Activated naive CD8-positive, alpha-beta T cell treated with anti-CD3 and anti-CD28 coated beads, Interleukin-2, amount 50 U/mL, for 16 hours (primary cell): Measurements from ENCODE around the gene MCRIP2.

Experiments used
- DNase-seq: peaks from one replicate; pipeline ENCODE4 v3.0.0-alpha.2; 2020; ENCODE audit warnings: low read depth, low spot score

MCRIP2 gene

DNA sequence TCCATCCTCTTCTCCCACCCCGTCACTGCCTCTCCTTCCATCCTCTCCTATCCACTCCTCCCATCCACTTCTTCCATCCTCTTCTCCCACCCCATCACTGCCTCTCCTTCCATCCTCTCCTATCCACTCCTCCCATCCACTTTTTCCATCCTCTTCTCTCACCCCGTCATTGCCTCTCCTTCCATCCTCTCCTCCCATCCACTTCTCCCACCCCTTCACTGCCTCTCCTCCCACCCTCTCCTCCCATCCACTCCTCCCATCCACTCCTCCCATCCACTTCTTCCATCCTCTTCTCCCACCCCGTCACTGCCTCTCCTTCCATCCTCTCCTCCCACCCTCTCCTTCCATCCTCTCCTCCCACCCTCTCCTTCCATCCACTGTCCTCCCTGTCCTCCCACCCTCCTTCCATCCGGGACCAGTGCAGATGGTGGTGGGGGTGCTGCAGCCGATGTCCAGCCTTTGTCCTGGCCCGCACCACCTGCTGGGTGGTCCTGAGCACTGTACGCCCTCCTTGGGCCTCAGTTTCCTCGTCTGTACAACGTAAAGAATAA lies 9.7 kb upstream of the MCRIP2 start:
- no peak for DNase-seq

DNA sequence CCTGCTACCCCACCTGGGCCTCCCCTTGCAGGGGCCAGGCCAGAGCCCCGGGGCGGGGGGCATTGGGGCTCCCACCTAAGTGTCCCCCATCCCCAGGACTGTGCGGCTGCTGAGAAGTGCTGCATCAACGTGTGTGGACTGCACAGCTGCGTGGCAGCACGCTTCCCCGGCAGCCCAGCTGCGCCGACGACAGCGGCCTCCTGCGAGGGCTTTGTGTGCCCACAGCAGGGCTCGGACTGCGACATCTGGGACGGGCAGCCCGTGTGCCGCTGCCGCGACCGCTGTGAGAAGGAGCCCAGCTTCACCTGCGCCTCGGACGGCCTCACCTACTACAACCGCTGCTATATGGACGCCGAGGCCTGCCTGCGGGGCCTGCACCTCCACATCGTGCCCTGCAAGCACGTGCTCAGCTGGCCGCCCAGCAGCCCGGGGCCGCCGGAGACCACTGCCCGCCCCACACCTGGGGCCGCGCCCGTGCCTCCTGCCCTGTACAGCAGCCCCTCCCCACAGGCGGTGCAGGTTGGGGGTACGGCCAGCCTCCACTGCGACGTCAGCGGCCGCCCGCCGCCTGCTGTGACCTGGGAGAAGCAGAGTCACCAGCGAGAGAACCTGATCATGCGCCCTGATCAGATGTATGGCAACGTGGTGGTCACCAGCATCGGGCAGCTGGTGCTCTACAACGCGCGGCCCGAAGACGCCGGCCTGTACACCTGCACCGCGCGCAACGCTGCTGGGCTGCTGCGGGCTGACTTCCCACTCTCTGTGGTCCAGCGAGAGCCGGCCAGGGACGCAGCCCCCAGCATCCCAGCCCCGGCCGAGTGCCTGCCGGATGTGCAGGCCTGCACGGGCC lies 8.9 kb upstream of the MCRIP2 start:
- no peak for DNase-seq

DNA sequence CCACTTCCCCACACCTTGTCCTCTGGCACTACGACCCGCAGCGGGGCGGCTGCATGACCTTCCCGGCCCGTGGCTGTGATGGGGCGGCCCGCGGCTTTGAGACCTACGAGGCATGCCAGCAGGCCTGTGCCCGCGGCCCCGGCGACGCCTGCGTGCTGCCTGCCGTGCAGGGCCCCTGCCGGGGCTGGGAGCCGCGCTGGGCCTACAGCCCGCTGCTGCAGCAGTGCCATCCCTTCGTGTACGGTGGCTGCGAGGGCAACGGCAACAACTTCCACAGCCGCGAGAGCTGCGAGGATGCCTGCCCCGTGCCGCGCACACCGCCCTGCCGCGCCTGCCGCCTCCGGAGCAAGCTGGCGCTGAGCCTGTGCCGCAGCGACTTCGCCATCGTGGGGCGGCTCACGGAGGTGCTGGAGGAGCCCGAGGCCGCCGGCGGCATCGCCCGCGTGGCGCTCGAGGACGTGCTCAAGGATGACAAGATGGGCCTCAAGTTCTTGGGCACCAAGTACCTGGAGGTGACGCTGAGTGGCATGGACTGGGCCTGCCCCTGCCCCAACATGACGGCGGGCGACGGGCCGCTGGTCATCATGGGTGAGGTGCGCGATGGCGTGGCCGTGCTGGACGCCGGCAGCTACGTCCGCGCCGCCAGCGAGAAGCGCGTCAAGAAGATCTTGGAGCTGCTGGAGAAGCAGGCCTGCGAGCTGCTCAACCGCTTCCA lies 8.1 kb upstream of the MCRIP2 start:
- DNase-seq = no peak

DNA sequence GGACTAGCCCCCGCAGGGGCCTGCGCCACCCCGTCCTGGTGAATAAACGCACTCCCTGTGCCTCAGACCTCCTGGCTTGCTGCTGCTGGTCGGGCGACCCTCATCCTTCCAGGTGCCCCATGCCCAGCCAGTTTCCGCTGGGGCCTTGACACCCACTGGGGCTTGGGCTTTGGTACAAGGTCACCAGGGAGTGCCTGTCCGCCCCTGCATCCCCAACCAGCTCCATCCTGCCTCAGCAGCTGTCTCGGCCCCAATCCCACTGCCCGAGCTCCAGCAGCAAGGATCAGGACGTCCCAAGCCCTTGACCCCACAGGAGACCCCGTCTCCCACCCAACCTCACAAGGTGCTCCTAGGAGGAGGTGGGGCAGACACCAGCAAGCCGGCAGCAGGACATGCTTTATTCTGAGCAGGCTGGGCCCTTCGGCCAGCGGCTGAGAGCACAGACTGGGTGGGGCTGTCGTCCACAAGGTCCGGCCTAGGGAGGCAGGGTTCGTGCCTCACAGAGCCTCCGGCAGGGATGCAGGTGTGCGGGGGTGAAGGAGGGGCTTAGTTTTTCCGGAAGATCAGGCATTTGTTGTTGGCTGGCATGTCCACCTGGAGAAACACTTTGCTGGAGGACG lies 7.5 kb upstream of the MCRIP2 start:
- no peak for DNase-seq

DNA sequence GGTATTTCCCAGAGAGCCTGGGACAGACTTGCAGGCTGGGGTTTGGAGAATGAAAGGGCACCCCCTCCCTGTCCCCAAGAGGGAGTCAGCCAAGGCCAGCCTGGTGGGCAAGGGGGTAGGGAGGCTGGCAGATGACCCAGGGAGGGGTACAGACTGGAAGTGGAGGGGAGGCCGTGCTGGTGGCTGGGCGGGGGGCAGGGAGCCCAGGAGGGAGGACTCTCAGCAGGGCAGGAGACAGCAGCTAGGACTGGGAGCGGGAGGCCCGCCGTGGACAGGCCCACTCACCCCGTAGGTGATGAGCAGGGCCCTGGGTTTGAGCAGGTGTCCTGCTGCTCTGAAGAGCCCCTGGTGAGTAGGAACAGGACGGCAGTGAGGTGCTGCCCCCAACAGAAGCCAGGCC lies 6.6 kb upstream of the MCRIP2 start:
- no peak for DNase-seq

DNA sequence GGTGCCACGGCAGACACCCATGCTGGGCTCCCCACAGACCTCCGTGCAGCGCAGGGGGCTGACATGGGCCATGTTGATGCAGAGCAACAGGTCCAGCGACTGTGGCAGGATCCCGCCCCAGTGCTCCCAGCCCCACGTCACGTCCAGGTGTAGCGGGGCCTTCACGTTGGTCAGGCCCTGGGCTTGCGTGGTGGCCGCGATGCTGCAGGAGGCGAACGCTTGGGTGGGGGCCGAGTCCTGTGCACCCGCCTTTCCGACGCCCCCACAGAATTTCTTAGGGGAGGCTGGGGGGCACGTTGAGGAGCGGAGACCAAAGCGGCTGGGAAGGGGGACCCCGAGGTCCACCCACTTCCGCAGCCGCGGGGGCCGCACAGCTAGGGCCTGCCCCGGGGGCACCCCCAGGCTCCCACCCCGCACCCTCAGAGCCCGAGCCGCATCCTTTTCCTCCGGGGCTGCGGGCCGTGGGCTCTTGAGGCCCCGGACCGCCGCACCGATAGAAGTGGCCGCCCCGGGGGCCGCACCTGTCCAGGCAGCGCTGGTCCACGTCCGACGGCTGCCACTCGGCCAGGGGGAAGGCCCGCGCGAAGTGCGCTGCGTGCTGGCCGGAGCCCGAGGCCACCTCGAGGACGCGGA lies 5.9 kb upstream of the MCRIP2 start:
- DNase-seq = no peak

DNA sequence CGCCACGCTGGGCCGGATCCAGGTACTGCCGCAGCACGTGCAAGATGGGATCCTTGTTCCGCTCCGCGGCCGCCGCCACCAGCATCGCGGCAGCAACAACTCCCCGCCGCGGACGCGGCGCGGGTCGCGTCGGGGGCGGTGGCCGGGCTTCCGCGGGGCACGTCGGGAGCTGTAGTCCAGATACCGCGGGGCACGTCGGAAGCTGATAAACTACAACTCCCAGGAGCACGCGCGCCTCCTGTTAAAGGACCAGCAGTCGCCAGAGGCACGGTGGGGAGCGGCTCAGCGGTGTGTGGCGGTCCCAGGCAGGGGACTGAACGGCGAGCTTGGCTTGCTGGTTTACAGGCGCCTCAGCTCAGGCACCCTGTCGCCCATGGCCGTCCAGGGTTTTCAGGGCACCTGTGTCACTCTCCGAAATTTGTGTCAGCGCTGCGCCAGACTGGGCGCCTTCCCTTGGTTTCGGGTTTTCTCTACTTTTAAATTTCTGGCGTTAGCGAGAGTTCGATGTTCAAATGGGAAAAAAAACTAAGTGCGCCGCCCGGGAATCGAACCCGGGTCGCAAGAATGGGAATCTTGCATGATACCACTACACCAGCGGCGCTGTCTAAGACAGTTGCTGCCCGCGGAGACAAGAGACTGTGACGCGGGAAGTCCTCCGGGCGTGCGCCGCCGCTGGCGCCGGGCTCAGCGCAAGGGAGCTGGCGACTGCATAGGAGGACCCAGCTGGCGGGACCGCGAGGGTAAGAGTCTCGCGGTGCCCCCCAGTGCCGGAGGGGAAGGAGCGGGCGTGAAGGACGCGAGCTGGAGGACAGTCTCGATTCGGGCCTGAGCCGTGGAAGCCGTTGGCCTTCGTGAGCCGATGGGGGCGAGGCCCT lies 5.2 kb upstream of the MCRIP2 start, which contains the start of gene METTL26:
TSS of gene METTL26 (minus strand) at position 100 of the 875 bp plus-strand sequence. CDS start at position 85, 15 bp downstream.
- DNase-seq = peak; percentile 80

DNA sequence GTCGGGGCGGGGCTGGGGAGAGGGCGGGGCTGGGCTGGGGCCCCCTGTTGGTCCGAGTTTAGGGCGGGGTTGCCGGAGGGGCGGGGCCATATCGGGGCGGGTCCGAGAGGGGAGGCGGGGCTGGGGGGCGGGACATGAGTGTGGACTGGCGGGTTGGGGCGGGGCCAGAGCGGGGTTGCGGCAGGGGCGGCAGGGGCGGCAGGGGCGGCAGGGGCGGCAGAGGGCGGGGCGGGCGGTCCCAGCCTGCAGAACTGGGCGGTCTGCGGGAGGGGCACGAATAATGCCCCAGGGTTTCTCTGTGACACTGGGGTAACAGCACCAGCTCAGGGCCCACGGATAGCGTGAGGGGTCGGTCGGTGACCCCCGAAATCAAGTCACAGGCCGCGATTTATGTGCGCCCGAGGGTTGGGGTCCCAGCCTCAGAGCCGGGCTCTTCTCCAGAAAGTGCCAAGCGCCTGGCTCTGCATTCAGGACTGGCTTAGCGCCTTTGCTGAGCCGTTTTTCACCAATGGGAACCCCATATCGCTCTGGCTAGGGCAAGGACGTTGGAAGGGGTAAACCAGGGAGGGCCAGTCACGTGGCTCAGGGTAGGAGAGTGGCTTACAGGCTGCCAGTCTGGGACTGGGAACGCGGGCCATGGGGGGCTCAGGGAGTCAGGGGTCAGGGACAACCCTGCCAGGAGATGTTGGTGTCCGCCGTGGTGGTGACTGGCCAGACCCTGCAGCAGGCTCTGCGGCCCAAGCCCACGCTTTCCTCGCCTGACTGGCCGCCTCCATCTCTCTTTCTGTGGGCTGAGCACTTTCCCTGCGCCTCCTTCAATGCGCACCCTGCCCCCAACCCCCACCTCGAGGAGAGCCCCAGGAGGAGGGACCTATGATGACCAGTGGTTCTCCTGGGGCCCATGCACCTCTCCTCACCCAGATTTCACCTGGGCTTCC lies 4.3 kb upstream of the MCRIP2 start:
- peak; percentile 72 for DNase-seq

DNA sequence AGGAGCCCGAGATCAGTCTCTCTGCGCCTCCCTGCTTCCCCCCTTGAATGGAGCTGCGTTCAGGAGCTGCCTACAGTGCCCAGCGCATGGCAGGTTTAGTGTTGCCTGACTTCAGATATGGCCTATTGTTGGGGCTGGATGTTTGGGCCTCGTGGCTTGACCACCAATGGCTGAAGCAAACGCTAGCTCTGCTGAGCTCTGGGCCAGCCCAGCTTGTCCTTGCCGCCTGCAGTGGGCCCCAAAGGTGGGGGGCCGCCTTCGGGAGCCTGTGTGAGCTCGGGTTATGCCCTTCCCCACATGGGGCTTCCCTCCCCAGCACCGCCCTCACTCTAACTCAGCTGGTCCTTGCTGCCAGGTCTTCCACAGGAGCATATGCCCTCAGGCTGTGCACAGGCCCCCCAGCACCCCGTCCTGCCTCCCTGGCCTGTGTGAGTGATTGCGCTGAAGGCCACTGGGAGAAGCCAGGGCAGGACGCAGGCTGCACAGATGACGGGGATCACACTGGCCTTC lies 3.5 kb upstream of the MCRIP2 start:
- no peak for DNase-seq

DNA sequence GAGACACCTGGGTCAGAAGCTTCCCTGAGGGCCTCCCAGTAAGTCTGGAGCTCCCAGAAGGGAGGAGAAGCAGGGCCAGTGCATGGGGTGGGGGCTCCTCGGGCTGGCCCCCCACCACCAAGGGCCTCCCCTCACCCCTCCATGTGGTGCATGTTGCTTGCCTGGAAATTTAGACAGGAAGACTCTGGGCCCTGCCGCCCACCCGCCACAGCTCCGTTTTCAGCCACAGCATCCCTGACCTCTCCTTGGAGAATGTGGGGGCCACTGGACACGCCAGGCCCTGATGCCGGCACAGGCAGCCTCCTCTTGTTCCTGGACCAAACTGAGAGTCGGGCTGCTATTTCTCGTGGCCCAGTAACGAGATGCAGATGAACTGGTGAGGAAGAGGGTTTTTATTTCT lies 2.8 kb upstream of the MCRIP2 start:
- no peak for DNase-seq

DNA sequence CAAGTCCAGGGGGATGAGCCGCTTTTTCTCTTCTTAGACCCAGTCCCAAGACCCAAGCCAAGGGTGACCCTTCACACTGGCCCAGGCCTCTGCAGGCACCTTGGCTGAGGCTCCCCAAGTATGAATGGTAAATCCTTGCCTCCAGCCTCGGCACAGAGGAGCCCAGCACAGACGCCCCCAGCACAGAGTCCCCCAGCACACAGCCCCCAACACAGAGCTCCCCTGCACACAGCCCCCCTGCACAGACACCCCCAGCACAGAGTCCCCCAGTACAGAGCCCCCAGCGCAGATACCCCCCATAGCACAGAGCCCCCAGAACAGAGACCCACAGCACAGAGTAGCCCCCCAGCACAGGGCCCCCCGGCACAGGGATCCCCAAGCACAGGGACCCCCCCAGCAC lies 1.0 kb upstream of the MCRIP2 start:
- no peak for DNase-seq

DNA sequence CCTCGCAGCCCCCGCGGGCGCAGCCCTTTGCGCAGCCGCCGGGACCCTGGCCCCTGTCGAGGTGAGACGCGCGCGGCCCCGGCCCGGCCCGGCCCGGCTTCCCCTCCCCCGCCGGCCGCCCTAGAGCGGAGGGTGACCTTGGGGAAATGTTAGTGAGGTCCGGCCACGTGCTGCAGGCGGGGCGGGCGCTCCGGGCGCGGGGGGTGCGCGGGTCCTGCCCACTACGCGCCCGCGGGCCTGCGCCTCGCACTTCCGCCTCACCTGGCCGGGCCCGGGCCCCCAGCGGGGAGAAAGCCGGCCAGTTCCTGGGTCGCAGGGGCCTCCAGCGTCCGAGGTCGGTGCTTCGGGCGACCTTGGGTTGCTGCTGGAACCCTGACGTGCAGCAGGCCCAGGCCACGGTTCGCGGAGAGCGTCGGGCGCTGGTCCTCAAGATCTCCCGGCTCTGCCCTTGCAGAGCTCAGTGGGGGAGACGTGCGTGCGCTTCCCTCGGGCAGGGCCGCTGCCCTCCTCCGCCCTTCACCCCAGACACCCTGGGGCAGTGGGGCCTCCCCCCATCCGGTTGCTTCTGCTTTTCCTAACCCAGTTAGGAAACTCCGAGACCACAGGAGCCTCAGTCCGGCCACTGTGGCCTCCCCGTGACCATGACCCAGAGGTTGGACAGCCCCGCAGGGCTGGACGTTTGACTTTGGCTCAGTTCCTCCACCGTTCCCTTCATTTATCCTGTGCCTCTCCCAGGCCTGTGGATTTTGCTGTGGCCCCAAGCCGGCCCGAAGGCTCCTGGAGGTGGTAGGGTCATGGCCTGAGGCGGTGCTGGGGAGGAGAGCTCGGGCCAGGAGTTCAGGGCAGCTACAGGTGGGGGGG lies 791 bp downstream of the MCRIP2 start:
- DNase-seq = no peak

DNA sequence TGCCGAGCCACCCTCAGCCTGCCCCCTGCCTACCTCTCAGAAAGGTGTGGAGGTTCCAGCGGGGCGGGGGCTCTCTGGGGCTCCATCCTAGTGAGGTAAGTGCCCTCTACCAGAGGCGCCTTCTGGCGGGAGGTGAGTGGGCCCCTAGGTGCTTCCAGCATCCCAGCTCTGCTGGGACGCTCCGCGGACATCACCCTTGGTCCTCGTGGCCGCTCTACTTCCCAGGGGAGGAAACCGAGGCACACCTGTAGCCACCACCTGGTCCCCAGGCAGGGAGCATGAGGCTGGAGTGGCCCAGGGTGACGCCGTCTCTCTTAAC lies 1.4 kb downstream of the MCRIP2 start:
- no peak for DNase-seq

DNA sequence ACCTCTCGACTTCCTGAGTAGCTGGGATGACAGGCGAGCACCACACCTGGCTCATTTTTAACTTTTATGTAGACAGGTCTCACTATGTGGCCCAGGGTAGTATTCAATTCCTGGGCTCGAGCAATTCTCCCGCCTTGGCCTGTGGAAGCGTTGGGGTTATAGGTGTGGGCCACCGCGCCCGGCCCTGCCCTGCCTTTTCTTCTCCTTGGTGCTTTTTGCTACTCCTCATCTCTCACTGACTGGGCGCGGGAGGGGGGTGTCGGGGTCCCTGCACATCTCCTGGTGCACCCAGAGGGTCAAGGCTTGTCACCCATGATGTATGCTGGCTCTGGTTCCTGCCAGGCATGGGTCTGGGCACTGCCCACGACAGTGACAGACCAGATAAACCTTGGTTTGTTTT lies 2.9 kb downstream of the MCRIP2 start:
- no peak for DNase-seq

DNA sequence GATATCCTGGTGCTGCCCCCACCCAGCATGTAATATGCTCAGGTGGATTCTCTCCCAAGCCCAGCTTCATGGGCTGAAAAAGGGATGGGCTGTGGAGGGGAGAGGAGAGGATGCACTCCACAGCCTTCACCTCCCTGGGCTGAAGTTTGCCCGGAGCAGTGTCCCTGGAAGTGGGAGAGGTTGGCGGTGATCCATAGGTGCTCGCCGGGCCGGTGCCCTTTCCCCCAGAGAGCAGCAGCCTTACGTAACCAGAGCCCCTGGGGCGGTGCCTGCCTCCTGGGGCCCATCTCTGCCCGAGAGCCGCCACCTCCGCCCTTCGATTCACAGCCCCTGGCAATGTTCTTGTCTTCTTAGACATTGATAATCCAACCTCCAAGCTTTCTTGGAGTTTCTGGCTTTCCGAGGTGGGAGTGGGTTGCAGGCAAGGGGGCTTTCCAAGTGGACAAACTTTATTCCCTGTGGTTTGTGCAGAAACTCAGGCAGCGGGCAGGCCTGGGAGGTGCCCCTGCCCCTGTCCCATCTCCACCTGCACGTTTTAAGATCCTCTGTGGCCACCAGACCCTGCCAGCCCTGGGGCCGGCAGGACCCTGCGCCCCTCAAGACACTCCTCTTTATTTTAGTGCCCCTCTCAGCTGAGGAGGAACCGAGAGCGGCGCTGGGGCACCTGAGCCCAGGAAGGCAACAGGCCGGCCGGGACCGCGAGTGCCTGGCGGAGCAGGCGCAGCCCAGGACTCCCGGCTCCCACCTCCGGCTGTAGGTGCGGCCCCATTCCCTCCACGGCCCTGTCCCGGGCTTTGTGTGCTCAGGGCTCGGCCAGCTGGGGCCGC lies 4.4 kb downstream of the MCRIP2 start:
- DNase-seq = no peak

DNA sequence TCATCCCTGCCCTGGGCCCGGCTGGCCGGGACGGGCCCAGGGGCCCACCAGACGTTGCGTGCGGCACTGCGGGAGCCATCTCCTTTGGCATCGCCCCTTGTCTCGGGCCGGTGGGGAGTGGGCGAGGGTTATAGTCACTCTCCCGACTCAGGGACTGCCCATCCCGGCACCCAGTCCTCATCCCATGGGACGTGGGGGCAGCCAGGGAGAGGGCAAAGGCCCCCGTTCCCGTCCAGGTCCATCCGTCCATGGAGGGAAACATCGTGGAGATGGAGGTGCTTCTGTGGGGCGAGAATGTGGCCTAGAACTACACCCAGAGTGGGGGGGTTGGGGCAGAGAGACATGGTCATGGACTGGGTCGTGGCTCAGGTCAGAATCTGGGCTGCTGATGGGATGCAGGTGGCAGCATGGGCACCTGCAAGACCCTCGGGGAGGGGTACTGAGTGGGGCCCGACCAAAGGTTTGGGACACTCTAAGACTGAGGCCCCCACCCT lies 5.1 kb downstream of the MCRIP2 start:
- DNase-seq = no peak

DNA sequence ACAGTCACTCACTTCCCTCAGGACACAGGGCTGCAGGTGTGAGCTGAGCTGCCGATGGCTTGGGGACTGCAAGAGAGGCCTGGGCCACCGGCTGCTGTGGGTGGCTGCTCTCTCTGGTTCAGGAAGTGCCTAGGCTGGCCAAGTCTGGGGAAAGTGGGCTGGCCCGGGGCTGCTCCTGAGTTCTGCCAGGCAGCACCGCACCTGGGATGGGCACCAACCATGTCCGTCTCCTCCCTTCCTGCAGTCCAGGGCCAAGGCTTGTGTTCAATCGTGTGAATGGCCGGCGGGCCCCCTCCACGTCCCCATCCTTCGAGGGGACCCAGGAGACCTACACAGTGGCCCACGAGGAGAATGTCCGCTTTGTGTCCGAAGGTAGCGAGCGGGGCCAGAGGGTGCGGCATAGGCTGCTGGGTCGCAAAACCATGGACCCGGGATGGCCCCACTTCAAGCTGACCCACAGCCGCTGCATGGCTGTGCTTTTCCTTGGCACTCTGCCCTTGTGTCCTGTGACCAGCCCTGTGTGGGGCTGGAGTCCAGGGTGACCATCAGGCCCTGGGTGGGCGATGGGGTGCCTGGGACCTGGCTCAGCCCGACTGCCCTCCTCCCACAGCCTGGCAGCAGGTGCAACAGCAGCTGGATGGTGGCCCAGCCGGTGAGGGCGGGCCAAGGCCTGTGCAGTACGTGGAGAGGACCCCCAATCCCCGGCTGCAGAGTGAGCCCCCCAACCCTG lies 5.7 kb downstream of the MCRIP2 start:
- no peak for DNase-seq
